SHP77 (cell line): ENCODE results near the gene IPO4.
A peak's percentile ranks its signal among the peaks of the same experiment; 100 is the strongest.

Experiments used
- DNase-seq, 2 experiments: peaks; one replicate each; lab custom pipeline; 2025; lab: John Stamatoyannopoulos, UW

IPO4 gene

DNA sequence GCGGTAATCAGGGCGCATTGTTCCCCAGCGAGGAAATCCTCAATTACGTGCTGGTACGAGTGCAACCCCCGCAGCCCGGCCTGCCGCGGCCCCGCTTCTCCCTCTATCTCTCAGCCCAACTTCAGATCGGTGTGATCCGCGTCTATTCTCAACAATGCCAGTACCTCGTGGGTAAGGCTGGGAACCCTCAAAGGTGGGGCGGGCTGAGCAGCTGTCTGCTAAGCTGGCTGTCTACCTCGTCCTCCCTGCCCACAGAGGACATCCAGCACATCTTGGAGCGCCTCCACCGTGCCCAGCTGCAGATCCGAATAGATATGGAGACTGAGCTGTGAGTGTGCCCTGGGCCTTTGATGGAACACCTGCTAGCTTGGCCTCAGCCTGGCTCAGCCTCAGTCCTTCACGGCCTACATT is 15.7 kb downstream of the IPO4 start:
- DNase-seq: no peak

DNA sequence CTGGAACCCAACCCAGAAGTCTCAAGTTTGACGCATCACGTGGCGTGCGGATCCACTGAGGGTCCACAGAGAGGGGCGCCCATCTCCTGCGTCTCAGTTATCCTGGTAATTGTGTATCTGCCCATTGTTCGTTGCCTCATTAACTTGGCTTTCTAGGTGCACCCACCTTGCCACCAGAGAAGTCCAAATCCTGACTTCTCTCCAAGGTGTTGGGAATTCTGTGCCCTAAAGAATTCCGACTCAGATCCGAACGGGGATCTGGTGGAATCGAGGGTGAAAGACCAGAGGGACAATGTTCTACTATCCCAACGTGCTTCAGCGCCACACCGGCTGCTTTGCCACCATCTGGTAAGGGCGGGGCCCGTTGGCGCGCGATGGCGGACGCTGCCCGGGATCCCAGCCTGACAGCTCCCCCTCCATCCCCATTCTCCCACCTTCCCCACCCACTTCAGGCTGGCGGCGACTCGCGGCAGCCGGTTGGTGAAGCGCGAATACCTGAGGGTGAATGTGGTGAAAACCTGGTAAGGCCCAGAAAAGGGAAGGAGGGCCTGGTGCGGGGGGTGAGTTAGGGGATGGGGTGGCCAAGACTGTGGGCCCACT is 16.3 kb downstream of the IPO4 start:
- no peak for DNase-seq

DNA sequence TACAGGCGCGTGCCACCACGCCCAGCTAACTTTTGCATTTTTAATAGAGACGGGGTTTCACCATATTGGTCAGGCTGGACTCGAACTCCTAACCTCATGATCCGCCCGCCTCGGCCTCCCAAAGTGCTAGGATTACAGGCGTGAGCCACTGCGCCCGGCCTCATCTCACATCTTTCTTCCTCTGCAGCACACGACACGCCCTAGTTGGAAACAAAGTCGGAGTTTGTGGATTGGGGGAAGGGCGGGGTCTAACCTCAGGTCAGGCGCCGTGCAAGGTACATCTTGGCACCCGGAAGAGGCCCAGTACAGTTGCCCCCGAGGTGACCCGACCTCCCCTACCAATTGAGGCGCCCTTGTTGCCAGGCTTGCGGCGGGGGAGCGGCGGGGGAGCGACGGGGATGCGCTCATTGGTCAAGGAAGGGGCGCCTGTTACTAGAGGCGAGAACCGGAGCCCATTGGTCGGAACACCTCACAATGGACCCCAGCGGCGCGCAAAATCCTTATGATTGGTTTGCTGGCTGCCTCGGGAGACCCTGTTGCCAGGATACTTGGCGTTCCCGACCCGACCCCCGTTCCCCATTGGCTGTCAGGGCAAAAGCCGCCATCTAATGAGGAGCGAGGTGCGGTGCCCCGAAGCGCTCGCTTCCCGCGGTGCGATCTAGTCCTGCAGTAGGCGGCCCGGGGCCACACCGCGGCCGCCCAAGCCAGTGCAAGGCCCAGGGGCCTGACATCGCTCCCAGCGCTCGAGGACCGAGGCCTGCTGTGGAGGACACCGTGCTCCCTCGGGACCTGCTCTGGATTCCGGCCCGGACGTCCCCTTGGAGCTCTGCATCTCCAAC is 17.0 kb downstream of the IPO4 start, which contains the start of gene REC8:
TSS of gene REC8 (plus strand) at position 659 of the 839 bp plus-strand sequence. CDS start 473 bp downstream, outside the sequence.
- peak; percentile 88 to 89 for DNase-seq

DNA sequence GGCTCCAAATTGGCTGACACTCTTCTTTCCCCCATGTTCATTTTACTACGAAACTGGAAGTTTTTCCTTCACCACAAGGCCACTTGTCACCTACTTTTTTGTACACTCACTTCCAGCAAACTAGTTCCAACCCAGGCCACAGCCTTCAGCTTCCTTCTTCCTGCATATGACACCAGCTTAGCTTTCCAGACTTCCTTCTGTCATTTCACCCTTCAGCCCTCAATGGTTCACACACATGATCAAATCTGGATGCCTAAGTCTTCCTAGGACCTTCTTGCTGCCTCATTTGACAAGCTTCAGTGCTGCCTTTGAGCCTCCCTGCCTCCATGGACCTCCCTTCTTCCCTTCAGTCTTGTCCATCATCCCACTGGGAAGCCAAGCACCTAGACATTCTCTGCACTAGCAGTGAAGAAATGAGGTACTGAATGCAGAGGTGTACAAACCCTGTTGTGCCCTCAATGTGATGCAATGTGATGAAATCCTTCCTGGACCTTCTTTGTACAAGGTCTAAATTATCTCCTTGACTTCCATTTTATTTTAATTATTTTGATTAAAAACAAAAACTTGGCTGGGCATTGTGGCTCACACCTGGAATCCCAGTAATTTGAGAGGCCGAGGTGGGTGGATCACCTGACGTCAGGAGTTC is 21.0 kb downstream of the IPO4 start:
- DNase-seq: no peak

DNA sequence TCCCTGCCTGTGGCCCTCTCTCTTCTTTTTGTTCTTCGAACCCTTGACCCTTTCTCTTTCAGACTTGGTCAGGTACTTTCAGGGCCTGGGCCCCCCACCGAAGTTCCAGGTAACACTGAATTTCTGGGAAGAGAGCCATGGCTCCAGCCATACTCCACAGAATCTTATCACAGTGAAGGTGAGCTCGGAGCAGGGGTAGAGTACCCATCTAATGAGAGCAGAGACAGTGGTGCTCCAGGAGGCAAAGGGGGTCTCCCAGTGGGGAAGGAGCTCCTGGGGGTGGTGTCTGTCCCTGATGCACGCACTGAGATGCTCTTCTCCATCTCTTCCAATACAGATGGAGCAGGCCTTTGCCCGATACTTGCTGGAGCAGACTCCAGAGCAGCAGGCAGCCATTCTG is 22.8 kb downstream of the IPO4 start:
- no peak for DNase-seq

DNA sequence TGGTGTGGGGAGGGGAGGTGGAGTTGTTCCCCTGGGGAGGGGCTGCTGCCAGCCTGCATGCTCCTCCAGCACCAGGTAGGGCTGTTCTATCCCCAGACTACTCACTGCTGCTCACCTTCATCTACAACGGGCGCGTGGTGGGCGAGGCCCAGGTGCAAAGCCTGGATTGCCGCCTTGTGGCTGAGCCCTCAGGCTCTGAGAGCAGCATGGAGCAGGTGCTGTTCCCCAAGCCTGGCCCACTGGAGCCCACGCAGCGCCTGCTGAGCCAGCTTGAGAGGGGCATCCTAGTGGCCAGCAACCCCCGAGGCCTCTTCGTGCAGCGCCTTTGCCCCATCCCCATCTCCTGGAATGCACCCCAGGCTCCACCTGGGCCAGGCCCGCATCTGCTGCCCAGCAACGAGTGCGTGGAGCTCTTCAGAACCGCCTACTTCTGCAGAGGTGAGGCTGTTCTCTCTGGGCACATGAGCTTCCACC is 24.1 kb downstream of the IPO4 start:
- no peak for DNase-seq

DNA sequence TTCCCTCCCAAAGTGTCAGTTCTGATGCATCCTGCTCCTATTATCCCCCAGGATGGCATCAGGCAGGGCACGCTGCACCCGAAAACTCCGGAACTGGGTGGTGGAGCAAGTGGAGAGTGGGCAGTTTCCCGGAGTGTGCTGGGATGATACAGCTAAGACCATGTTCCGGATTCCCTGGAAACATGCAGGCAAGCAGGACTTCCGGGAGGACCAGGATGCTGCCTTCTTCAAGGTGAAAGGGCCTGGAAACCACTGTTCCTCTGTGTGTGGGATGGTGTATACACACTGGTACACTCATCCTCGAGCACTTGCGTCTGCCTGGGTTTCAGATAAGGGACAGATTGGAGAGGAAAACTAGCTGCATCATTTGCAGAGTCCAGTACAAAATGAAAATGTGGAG is 26.5 kb downstream of the IPO4 start:
- no peak for DNase-seq

DNA sequence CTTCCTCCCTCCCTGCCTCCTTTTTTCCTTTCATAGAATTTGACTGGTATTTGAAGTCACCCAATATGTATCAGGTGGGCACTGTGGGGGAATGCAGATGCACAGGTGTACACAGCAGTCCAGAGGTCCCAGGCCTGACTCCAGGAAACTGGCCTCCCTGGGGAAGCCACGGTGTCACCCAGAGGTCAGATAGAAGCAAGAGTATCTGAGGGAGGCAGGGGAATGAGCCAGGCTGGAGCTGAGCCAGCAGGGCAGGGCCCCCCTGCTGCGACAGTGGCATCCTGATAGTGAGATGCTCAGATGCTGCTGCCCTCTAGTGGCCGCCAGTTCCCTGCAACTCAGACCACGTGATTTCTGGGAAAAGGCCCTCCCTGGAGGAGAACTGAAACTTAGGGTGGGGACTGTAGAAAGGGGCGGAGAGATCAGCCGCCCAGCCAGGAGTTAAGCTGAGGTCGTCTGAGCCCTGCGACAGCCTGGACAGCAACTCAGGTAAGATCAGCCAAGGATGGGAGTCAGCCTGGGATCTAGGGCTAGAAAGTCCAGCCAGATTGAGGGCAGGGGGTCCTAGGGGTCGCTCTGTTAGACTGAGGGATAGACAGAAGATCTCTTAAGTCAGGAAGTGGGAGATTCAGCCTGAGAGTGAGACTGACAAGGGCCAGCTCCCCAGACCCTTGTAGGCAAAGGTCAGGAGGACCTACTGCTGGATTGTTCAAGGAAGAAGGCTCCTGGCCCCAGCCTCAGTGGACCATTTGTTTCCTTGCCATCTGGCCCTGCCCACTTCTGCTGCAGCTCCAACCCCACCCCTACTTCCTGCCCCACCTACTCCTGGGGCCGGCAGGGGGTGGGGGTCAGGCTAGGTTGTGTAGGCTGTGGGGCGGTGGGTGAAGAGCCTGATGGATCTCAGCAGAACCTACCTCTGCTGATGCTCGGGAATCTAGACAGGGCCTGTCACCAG is 27.5 kb downstream of the IPO4 start, which contains the start of gene IRF9:
TSS of gene IRF9 (plus strand) at position 416 of the 955 bp plus-strand sequence. CDS start 880 bp downstream, outside the sequence.
- peak; percentile 94 to 97 for DNase-seq

DNA sequence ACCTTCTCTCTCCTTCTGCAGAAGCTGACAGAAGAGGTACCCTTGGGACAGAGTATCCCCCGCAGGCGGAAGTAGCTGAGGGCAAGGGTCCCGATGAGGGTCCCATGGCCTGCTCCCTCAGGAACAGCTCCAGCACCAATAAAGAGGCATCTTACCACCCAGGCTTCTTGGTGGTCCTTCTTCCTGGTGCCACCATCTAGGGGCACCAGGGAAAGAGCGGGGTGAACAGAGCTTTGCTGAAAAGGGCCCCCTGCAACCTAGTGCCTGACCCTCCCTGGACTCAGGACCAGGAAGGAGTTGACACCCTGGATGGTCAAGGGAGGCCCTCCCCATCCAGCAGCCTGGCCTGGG is 28.1 kb downstream of the IPO4 start:
- no peak for DNase-seq

DNA sequence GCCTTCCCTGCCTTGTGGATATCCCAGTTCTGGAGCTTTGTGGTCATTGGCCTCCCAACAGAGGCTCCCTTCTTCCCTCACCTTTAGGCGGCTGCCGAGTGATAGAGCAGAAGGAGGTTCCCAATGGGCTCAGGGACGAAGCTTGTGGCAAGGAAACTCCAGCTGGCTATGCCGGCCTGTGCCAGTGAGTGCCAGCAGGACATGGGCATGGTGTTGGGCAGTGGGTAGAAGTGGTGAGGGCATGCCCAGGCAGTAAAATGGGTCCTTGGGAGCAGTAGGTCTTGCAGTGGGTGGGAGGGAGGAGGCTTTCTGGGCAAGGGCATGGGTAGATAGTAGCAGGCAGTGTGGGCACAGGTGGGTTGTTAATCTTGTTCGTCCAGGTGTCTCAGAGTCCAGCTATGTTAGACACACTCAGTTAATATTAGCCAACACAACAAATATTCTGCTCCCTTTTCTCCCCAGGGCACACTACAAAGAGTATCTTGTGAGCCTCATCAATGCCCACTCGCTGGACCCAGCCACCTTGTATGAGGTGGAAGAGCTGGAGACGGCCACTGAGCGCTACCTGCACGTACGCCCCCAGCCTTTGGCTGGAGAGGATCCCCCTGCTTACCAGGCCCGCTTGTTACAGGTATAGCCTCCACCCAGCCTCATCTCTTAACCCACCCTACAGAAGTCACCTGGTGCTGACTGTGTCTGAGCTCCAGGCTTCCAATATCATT is 28.7 kb downstream of the IPO4 start:
- no peak for DNase-seq

DNA sequence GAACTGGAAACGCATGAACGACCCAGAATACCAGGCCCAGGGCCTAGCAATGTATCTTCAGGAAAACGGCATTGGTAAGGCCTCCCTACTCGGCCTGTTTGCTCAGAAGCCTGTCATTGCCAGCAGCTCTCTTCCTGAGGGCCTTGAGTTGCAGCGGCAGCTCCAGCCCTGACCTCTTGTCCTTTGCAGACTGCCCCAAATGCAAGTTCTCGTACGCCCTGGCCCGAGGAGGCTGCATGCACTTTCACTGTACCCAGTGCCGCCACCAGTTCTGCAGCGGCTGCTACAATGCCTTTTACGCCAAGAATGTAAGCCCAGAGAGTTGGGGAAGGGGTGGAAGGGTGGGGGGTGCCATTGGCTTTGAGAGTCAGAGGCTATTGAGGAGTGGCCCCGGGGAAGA is 31.3 kb downstream of the IPO4 start:
- DNase-seq: no peak

DNA sequence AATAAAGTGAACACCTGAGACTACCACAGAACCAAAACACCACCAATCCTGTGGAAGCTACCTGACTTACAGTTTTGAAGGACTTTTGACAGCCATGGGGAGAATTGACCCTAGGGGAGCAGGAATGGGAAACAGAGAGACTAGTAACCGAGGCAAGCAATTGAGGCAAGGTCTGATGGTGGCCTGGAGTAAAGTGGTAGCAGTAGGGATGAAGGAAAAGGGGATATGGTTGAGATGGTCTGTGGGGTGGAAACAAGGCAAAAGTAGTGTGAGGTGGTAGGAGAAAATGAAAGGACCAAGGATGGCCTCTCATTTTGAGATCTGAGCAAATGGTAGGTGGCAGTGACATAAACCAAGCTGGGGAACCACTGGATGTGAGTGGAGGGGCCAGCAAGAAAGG is 31.8 kb downstream of the IPO4 start:
- no peak for DNase-seq

DNA sequence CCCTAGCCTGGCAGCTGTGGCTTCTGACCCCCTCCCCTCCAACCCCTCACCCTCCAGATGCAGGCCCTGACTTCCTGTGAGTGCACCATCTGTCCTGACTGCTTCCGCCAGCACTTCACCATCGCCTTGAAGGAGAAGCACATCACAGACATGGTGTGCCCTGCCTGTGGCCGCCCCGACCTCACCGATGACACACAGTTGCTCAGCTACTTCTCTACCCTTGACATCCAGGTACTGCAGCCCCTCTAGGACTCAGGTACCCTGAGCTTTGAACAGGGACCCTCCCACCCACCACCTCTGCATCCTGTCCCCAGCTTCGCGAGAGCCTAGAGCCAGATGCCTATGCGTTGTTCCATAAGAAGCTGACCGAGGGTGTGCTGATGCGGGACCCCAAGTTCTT is 33.5 kb downstream of the IPO4 start:
- no peak for DNase-seq

DNA sequence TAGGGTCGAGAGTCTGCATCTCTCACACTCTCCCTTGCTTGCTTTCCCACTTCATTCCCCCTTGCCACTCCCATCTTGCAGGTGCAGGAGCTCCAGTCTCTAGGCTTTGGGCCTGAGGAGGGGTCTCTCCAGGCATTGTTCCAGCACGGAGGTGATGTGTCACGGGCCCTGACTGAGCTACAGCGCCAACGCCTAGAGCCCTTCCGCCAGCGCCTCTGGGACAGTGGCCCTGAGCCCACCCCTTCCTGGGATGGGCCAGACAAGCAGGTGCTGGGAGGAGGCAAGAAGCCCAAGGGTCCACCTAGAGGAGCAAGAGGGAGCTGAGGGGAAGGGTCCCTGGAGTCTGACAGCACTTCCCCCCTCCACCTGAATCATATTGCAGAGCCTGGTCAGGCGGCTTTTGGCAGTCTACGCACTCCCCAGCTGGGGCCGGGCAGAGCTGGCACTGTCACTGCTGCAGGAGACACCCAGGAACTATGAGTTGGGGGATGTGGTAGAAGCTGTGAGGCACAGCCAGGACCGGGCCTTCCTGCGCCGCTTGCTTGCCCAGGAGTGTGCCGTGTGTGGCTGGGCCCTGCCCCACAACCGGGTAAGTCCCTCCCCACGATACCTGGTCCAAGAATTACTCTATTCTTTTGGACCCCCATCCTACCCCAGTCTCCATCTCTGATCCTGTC is 37.1 kb downstream of the IPO4 start:
- no peak for DNase-seq

DNA sequence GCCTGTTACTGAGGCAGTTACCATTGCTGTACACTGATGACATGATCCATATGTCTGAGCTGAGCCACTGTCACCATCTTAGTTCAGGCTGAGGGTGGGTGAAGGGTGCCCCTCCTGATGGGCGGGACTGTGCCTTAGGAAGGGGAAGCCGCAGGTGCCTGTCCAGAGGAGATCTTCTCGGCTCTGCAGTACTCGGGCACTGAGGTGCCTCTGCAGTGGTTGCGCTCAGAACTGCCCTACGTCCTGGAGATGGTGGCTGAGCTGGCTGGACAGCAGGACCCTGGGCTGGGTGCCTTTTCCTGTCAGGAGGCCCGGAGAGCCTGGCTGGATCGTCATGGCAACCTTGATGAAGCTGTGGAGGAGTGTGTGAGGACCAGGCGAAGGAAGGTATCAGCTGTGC is 37.6 kb downstream of the IPO4 start:
- DNase-seq: no peak

DNA sequence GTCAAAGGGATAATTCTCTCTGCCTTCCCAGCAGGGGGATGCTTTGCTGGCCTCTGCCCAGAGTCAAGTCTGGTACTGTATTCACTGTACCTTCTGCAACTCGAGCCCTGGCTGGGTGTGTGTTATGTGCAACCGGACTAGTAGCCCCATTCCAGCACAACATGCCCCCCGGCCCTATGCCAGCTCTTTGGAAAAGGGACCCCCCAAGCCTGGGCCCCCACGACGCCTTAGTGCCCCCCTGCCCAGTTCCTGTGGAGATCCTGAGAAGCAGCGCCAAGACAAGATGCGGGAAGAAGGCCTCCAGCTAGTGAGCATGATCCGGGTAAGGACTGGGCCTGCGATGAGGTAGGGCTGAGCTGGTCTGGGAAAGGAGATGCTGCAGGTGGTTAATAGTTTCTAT is 38.0 kb downstream of the IPO4 start:
- no peak for DNase-seq

DNA sequence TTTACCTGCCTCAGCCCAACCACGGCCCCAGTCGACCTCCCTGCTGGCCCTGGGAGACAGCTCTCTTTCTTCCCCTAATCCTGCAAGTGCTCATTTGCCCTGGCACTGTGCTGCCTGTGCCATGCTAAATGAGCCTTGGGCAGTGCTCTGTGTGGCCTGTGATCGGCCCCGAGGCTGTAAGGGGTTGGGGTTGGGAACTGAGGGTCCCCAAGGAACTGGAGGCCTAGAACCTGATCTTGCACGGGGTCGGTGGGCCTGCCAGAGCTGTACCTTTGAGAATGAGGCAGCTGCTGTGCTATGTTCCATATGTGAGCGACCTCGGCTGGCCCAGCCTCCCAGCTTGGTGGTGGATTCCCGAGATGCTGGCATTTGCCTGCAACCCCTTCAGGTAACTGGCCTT is 38.6 kb downstream of the IPO4 start:
- DNase-seq: no peak

DNA sequence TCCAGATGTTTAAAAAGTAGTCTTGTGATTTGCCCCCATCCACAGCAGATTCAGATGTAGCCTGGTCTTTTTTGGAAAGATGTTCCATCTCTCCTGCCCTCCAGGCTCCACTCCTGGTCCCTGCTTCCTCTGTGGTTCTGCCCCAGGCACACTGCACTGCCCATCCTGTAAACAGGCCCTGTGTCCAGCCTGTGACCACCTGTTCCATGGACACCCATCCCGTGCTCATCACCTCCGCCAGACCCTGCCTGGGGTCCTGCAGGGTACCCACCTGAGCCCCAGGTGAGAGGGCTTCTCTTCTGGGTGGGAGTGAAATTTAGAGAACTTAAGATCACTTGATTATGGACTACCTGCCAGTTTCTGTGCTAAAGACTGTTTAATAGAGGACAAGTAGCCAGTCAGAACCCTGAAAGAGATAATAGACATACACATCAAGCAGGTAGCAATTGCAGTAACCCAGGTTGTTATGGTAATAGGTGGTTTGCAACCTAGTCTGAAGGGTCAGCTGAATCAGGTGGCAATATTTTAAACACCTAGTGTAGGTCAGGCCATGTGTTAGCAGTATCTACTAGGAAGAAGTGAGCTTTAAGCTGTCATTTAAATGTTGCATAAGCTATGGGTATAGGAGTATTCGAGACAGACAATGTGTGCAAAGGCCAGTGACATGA is 39.2 kb downstream of the IPO4 start:
- DNase-seq: no peak

DNA sequence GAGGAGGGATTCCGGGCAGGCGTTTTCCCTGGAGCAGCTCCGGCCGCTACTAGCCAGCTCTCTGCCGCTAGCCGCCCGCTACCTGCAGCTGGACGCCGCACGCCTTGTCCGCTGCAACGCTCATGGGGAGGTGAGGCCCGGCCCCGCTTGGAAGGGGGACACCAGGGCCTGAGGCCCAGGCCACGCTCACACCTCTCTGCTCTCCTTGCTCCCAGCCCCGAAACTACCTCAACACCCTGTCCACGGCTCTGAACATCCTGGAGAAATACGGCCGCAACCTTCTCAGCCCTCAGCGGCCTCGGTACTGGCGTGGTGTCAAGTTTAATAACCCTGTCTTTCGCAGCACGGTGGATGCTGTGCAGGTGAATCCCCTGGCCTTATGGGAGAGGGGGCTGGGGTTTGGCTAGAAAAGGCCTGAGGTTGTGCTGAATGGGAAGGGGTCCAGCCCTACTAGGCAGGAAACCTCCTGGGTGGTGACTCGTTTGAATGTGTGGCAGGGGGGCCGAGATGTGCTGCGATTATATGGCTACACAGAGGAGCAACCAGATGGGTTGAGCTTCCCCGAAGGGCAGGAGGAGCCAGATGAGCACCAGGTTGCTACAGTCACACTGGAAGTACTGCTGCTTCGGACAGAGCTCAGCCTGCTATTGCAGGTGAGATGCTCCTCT is 40.7 kb downstream of the IPO4 start:
- DNase-seq: no peak
